HUES6 (cell line): ENCODE data around the gene SLC35A3.
"Not testable (repeated sequence)": the region's sequence is repeated elsewhere in the genome, so short reads cannot be mapped to it uniquely, and the experiment has no call there.

ENCODE experiments used
- H3K27ac ChIP-seq: 2 replicates; pipeline ENCODE4 v1.7.0; 2013; ENCODE audit warnings: low read depth, mild to moderate bottlenecking, low read length, inconsistent platforms
- H3K27me3 ChIP-seq: 2 replicates; pipeline ENCODE4 v1.6.1; 2013; ENCODE audit warnings: low read length; ENCODE audit not compliant: control insufficient read depth, insufficient read depth
- H3K36me3 ChIP-seq: 2 replicates; pipeline ENCODE4 v1.6.1; 2013; ENCODE audit warnings: low read length; ENCODE audit not compliant: control insufficient read depth, insufficient read depth
- H3K4me1 ChIP-seq: 2 replicates; pipeline ENCODE4 v1.6.1; 2013; ENCODE audit warnings: low read length; ENCODE audit not compliant: control insufficient read depth, insufficient read depth
- H3K4me3 ChIP-seq: 2 replicates; pipeline ENCODE4 v1.5.1; 2013; ENCODE audit warnings: low read depth, low read length
- H3K9ac ChIP-seq: one replicate; pipeline ENCODE4 v1.6.1; 2013; ENCODE audit warnings: mild to moderate bottlenecking, low read length
- H3K9me3 ChIP-seq: 2 replicates; pipeline ENCODE4 v1.6.1; 2013; ENCODE audit warnings: low read depth, low read length; ENCODE audit not compliant: control insufficient read depth, insufficient read depth

Gene SLC35A3

GRCh38 chr1:99956755-99957154, 13.0 kb upstream of the SLC35A3 start:
- no peak overlapping the region for H3K27ac ChIP-seq
- H3K36me3 ChIP-seq, result no peaks in the 10 kb centered on the region
- H3K4me3 ChIP-seq, result no peak overlapping the region
- H3K9me3 ChIP-seq, result 0 out of 2 replicates have a peak, but pooled peaks cover 3% of the 10 kb centered on the region
- no peak overlapping the region for H3K9ac ChIP-seq
- no peaks in the 10 kb centered on the region for H3K27me3 ChIP-seq
- peaks cover 9% of the 10 kb centered on the region for H3K4me1 ChIP-seq

GRCh38 chr1:99957818-99958217, 12.0 kb upstream of the SLC35A3 start:
- H3K27me3 ChIP-seq, result no peaks in the 10 kb centered on the region
- H3K27ac ChIP-seq, result peak overlapping the region; percentile 9; the same call in 1 of the 2 replicates
- no peak overlapping the region for H3K4me3 ChIP-seq
- H3K4me1 ChIP-seq, result peaks cover 9% of the 10 kb centered on the region
- H3K9ac ChIP-seq, result no peak overlapping the region
- 0 out of 2 replicates have a peak, but pooled peaks cover 3% of the 10 kb centered on the region for H3K9me3 ChIP-seq
- no peaks in the 10 kb centered on the region for H3K36me3 ChIP-seq

GRCh38 chr1:99959189-99959705, 10.5 kb upstream of the SLC35A3 start:
- not testable (repeated sequence) for H3K9me3 ChIP-seq, H3K9ac ChIP-seq, H3K4me1 ChIP-seq, H3K27ac ChIP-seq, H3K4me3 ChIP-seq, H3K36me3 ChIP-seq, H3K27me3 ChIP-seq

- H3K27ac ChIP-seq, H3K9ac ChIP-seq, H3K27me3 ChIP-seq, H3K4me1 ChIP-seq, H3K9me3 ChIP-seq, H3K36me3 ChIP-seq, H3K4me3 ChIP-seq: not testable (repeated sequence)
These were observed 9.5 kb upstream of the SLC35A3 start for GRCh38 chr1:99960260-99960659.

- H3K27me3 ChIP-seq, result no peaks in the 10 kb centered on the region
- H3K9ac ChIP-seq, result no peak overlapping the region
- H3K9me3 ChIP-seq, result no peaks in the 10 kb centered on the region
- peaks cover 2% of the 10 kb centered on the region for H3K4me1 ChIP-seq
- no peaks in the 10 kb centered on the region for H3K36me3 ChIP-seq
- H3K4me3 ChIP-seq, result no peak overlapping the region
- H3K27ac ChIP-seq, result no peak overlapping the region
These were observed 6.6 kb upstream of the SLC35A3 start for GRCh38 chr1:99963041-99963795.

- no peak overlapping the region for H3K27ac ChIP-seq
- no peaks in the 10 kb centered on the region for H3K9me3 ChIP-seq
- H3K36me3 ChIP-seq, result no peaks in the 10 kb centered on the region
- H3K4me1 ChIP-seq, result peaks cover 4% of the 10 kb centered on the region
- no peak overlapping the region for H3K9ac ChIP-seq
- H3K4me3 ChIP-seq, result no peak overlapping the region
- H3K27me3 ChIP-seq, result no peaks in the 10 kb centered on the region
These were observed 5.0 kb upstream of the SLC35A3 start for GRCh38 chr1:99964806-99965205.

- no peaks in the 10 kb centered on the region for H3K27me3 ChIP-seq
- H3K9ac ChIP-seq, result no peak overlapping the region
- H3K27ac ChIP-seq, result no peak overlapping the region
- peaks cover 7% of the 10 kb centered on the region for H3K4me1 ChIP-seq
- H3K36me3 ChIP-seq, result no peaks in the 10 kb centered on the region
- H3K9me3 ChIP-seq, result no peaks in the 10 kb centered on the region
- H3K4me3 ChIP-seq, result no peak overlapping the region
These were observed 4.0 kb upstream of the SLC35A3 start for GRCh38 chr1:99965646-99966375.

- Histone ChIP-seq H3K27ac (no peak overlapping the region), H3K27me3 (no peaks in the 10 kb centered on the region), H3K4me1 (peaks cover 8% of the 10 kb centered on the region), H3K4me3 (no peak overlapping the region), H3K36me3 (no peaks in the 10 kb centered on the region), H3K9ac (no peak overlapping the region), H3K9me3 (no peaks in the 10 kb centered on the region)
These were observed 1.6 kb upstream of the SLC35A3 start for GRCh38 chr1:99968214-99968613.

GRCh38 chr1:99969260-99969728, 502 bp upstream of the SLC35A3 start:
- Histone ChIP-seq H3K27ac (peak overlapping the region; percentile 11; the same call in 1 of the 2 replicates), H3K4me1 (peaks cover 8% of the 10 kb centered on the region), H3K9me3 (no peaks in the 10 kb centered on the region), H3K4me3 (peak overlapping the region; percentile 91), H3K36me3 (no peaks in the 10 kb centered on the region), H3K27me3 (no peaks in the 10 kb centered on the region), H3K9ac (peak overlapping the region; percentile 82)

GRCh38 chr1:99970713-99971255, 988 bp downstream of the SLC35A3 start:
- peak overlapping the region; percentile 82 for H3K9ac ChIP-seq
- no peaks in the 10 kb centered on the region for H3K9me3 ChIP-seq
- peaks cover 6% of the 10 kb centered on the region; the same call in 1 of the 2 replicates for H3K36me3 ChIP-seq
- H3K4me1 ChIP-seq, result peaks cover 8% of the 10 kb centered on the region
- H3K27ac ChIP-seq, result no peak overlapping the region
- no peaks in the 10 kb centered on the region for H3K27me3 ChIP-seq
- H3K4me3 ChIP-seq, result peak overlapping the region; percentile 91

- H3K9me3 ChIP-seq, H3K4me3 ChIP-seq, H3K27me3 ChIP-seq, H3K4me1 ChIP-seq, H3K9ac ChIP-seq, H3K27ac ChIP-seq, H3K36me3 ChIP-seq: not testable (repeated sequence)
These were observed 2.3 kb downstream of the SLC35A3 start for GRCh38 chr1:99972066-99972465.
